ENCODE results near the gene TMEM255A.

Gene TMEM255A

GRCh38 chrX:120269373-120270035 lies 41.8 kb downstream of the TMEM255A start:
- no peak for DNase-seq (ENCODE audit: low read depth in 2 of 2)

GRCh38 chrX:120264341-120264740 lies 46.9 kb downstream of the TMEM255A start:
- DNase-seq (ENCODE audit: low read depth in 2 of 2): no peak

GRCh38 chrX:120262859-120263708 lies 48.2 kb downstream of the TMEM255A start:
- no peak for DNase-seq (ENCODE audit: low read depth in 2 of 2)

GRCh38 chrX:120260369-120260768 lies 50.9 kb downstream of the TMEM255A start:
- no peak for DNase-seq (ENCODE audit: low read depth in 2 of 2)

- no peak for DNase-seq (ENCODE audit: low read depth in 2 of 2)
These were observed 57.5 kb downstream of the TMEM255A start for GRCh38 chrX:120253784-120254183.

GRCh38 chrX:120251471-120252011 lies 59.7 kb downstream of the TMEM255A start:
- no peak for DNase-seq (ENCODE audit: low read depth in 2 of 2)

- peak; percentile 59 to 70 for DNase-seq (ENCODE audit: low read depth in 2 of 2)
These were observed 60.6 kb downstream of the TMEM255A start, which contains the start of gene ZBTB33 for GRCh38 chrX:120250522-120251271. ZBTB33 (plus strand) TSS chrX:120250812; CDS start chrX:120253416, 2,604 bp downstream.

GRCh38 chrX:120244735-120245498 lies 66.3 kb downstream of the TMEM255A start:
- DNase-seq (ENCODE audit: low read depth in 2 of 2): no peak

GRCh38 chrX:120244395-120244734 lies 66.9 kb downstream of the TMEM255A start:
- no peak for DNase-seq (ENCODE audit: low read depth in 2 of 2)

GRCh38 chrX:120242813-120243212 lies 68.4 kb downstream of the TMEM255A start:
- no peak for DNase-seq (ENCODE audit: low read depth in 2 of 2)

GRCh38 chrX:120238933-120239332 lies 72.3 kb downstream of the TMEM255A start:
- DNase-seq (ENCODE audit: low read depth in 2 of 2): no peak

GRCh38 chrX:120236687-120237479 lies 74.4 kb downstream of the TMEM255A start:
- DNase-seq (ENCODE audit: low read depth in 2 of 2): no peak

- no peak for DNase-seq (ENCODE audit: low read depth in 2 of 2)
These were observed 76.0 kb downstream of the TMEM255A start for GRCh38 chrX:120235284-120235683.

- no peak for DNase-seq (ENCODE audit: low read depth in 2 of 2)
These were observed 82.9 kb downstream of the TMEM255A start for GRCh38 chrX:120228187-120228908.

GRCh38 chrX:120224388-120224787 lies 86.9 kb downstream of the TMEM255A start:
- no peak for DNase-seq (ENCODE audit: low read depth in 2 of 2)

GRCh38 chrX:120223374-120223773 lies 87.9 kb downstream of the TMEM255A start:
- no peak for DNase-seq (ENCODE audit: low read depth in 2 of 2)

GRCh38 chrX:120213438-120214265 lies 97.6 kb downstream of the TMEM255A start:
- peak; percentile 20 to 23 for DNase-seq (ENCODE audit: low read depth in 2 of 2)
